ENCODE data around the gene SLC66A2. TPM values are rescaled to one million over a fixed set of nuclear protein-coding genes. Genes with fewer than 3 reads are reported as not detected.

Gene SLC66A2
- total and polyA plus RNA-seq, 10 of the 15 experiments (the other 5 are each of a cell fraction or from before 2014, with no cell fraction given) = 0.69 to 42.5 (median 14.8) TPM

GRCh38 chr18:79962835-79963657 is 11.6 kb upstream of the SLC66A2 start (continued):
- TF ChIP-seq MYB (IDR thresholded peaks at IDR 0.05; ENCODE audit: borderline replicate concordance, low read depth, low read length) (no peak), CHD1 (IDR thresholded peaks at IDR 0.05; ENCODE audit: low read depth, low read length) (no peak), ATF2 (IDR thresholded peaks at IDR 0.05; ENCODE audit: low read length) (peak; percentile 88), BHLHE40 (IDR thresholded peaks at IDR 0.05; ENCODE audit: borderline replicate concordance in 1 of 2, low read depth in 2 of 2, low read length in 1 of 2) (peak; percentile 57 to 63; a peak in 2 of 4 replicates), EED (IDR thresholded peaks at IDR 0.05; ENCODE audit: low read depth) (peak; percentile 72), USF1 (IDR thresholded peaks at IDR 0.05; ENCODE audit: borderline replicate concordance, extremely low read length, insufficient read depth, low read depth, low read length) (no peak), SPI1 (IDR thresholded peaks at IDR 0.05; ENCODE audit: borderline replicate concordance, insufficient read depth, low read depth, low read length) (no peak), SMARCA5 (IDR thresholded peaks at IDR 0.05) (no peak), ZNF217 (IDR thresholded peaks at IDR 0.05) (peak; percentile 42; the same call in 1 of the 2 replicates), CEBPB (IDR thresholded peaks at IDR 0.05; ENCODE audit: borderline replicate concordance in 1 of 2, low read depth in 2 of 2, low read length in 2 of 2) (no peak), EGR1 (IDR thresholded peaks at IDR 0.05; ENCODE audit: borderline replicate concordance in 1 of 2, low read depth in 2 of 2, low read length in 2 of 2) (peak in 1 of 2 experiments; percentile 23; a peak in 1 of 3 replicates), HDAC2 (IDR thresholded peaks at IDR 0.05) (no peak), TCF7 (IDR thresholded peaks at IDR 0.05; ENCODE audit: borderline replicate concordance) (peak; percentile 69; the same call in 1 of the 2 replicates)
- TF ChIP-seq, protein P1, sequence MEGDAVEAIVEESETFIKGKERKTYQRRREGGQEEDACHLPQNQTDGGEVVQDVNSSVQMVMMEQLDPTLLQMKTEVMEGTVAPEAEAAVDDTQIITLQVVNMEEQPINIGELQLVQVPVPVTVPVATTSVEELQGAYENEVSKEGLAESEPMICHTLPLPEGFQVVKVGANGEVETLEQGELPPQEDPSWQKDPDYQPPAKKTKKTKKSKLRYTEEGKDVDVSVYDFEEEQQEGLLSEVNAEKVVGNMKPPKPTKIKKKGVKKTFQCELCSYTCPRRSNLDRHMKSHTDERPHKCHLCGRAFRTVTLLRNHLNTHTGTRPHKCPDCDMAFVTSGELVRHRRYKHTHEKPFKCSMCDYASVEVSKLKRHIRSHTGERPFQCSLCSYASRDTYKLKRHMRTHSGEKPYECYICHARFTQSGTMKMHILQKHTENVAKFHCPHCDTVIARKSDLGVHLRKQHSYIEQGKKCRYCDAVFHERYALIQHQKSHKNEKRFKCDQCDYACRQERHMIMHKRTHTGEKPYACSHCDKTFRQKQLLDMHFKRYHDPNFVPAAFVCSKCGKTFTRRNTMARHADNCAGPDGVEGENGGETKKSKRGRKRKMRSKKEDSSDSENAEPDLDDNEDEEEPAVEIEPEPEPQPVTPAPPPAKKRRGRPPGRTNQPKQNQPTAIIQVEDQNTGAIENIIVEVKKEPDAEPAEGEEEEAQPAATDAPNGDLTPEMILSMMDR (IDR thresholded peaks at IDR 0.05 in 2 of 3, conservative IDR thresholded peaks at IDR 0.05 in 1 of 3; ENCODE audit: control insufficient read depth in 2 of 3, extremely low read depth in 1 of 3, insufficient read depth in 1 of 3, low read depth in 3 of 3, low read length in 3 of 3) = peak; percentile 58 to 72 (median 70)
- TF ChIP-seq, protein P2, sequence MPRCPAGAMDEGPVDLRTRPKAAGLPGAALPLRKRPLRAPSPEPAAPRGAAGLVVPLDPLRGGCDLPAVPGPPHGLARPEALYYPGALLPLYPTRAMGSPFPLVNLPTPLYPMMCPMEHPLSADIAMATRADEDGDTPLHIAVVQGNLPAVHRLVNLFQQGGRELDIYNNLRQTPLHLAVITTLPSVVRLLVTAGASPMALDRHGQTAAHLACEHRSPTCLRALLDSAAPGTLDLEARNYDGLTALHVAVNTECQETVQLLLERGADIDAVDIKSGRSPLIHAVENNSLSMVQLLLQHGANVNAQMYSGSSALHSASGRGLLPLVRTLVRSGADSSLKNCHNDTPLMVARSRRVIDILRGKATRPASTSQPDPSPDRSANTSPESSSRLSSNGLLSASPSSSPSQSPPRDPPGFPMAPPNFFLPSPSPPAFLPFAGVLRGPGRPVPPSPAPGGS (IDR thresholded peaks at IDR 0.05; ENCODE audit: borderline replicate concordance, insufficient read depth, low read depth, low read length, poor library complexity, severe bottlenecking) = no peak
- TF ChIP-seq, protein P3, sequence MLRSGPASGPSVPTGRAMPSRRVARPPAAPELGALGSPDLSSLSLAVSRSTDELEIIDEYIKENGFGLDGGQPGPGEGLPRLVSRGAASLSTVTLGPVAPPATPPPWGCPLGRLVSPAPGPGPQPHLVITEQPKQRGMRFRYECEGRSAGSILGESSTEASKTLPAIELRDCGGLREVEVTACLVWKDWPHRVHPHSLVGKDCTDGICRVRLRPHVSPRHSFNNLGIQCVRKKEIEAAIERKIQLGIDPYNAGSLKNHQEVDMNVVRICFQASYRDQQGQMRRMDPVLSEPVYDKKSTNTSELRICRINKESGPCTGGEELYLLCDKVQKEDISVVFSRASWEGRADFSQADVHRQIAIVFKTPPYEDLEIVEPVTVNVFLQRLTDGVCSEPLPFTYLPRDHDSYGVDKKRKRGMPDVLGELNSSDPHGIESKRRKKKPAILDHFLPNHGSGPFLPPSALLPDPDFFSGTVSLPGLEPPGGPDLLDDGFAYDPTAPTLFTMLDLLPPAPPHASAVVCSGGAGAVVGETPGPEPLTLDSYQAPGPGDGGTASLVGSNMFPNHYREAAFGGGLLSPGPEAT (IDR thresholded peaks at IDR 0.05; ENCODE audit: low read depth) = peak; percentile 94
- TF ChIP-seq, protein P4, sequence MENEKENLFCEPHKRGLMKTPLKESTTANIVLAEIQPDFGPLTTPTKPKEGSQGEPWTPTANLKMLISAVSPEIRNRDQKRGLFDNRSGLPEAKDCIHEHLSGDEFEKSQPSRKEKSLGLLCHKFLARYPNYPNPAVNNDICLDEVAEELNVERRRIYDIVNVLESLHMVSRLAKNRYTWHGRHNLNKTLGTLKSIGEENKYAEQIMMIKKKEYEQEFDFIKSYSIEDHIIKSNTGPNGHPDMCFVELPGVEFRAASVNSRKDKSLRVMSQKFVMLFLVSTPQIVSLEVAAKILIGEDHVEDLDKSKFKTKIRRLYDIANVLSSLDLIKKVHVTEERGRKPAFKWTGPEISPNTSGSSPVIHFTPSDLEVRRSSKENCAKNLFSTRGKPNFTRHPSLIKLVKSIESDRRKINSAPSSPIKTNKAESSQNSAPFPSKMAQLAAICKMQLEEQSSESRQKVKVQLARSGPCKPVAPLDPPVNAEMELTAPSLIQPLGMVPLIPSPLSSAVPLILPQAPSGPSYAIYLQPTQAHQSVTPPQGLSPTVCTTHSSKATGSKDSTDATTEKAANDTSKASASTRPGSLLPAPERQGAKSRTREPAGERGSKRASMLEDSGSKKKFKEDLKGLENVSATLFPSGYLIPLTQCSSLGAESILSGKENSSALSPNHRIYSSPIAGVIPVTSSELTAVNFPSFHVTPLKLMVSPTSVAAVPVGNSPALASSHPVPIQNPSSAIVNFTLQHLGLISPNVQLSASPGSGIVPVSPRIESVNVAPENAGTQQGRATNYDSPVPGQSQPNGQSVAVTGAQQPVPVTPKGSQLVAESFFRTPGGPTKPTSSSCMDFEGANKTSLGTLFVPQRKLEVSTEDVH (IDR thresholded peaks at IDR 0.05; ENCODE audit: low read depth, partially characterized antibody) = peak; percentile 45

Measured in GM12878 (cell line).